Activated CD8-positive, alpha-beta memory T cell treated with anti-CD3 and anti-CD28 coated beads, Interleukin-2, amount 50 U/mL, for 4 hours (primary cell): ENCODE data around the gene PRCP.

Experiments
- DNase-seq: peaks from one replicate; pipeline ENCODE4 v3.0.0-alpha.2; 2020

Gene PRCP

DNA sequence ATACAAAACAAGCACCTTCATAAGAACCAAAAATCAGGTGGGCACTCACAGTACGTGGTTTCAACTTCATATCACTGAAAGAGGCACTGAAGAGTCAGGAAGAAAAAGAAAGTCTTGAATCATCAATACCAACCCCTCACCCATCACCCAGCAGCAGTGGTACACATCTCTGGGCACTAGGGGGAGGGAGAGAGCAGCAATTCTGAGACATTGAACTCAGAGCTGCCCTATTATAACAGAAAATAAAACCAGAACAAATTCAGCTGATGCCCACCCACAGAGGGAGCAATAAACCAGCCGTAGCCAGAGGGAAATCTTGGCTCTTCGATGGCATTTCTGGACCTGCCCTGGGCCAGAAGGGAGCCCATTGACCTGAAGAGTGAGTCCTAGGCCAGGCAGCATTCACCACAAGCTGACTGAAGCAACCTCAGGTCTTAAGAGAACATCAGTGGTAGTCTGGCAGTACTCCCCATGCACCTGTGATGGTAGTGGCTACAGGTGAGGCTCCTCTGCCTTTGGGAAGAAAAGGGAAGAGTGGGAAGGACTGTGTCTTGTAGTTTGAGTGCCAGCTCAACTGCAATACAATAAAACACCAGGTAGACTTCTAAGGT lies 124.4 kb downstream of the PRCP start:
- DNase-seq: no peak

DNA sequence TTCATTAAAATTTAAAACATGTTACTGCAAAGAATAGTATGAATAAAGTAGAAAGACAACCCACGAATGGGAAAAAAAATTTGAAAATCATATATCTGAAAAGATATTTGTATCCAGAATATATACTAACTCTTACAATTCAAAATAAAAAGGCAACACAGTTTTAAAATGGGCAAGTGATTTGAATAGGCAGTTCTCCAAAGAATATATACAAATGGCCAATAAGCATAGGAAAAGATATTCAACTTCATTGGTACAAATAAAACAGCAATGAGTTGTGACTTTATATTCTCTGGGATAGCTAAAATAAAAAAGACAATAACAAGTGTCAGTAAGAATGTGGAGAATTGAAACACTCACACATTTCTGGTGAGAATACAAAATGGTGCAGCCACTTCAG lies 125.0 kb downstream of the PRCP start:
- DNase-seq: no peak
